Heart left ventricle (tissue), 13 donors: ENCODE measurements around the gene PRTN3.

Experiments used
- POLR2A ChIP-seq, 2 donors: fragments of 450-650 bp; IDR thresholded peaks; one replicate each; pipeline ENCODE4 v1.6.1; 2017; ENCODE audit warnings: antibody characterized with exemption in 2 of 2, mild to moderate bottlenecking in 2 of 2, moderate library complexity in 2 of 2
- TF ChIP-seq, protein P1 (sequence below), 12 donors: fragments of 200-600 bp; sonication (generic) in 4 of 12; IDR thresholded peaks; one replicate each; pipeline versions ENCODE4 v1.5.0 to v1.8.0; 2018 to 2022; ENCODE audit warnings: antibody characterized with exemption in 12 of 12, mild to moderate bottlenecking in 5 of 12
- donor health status: ischemic (EF 13 %, LVEDD 7.1; RV severe dilation, severe dysfunction).
- donor health status: DM: no; HTN: yes; CAD: no.
- donor health status: DM: no; HTN: no; CAD: no.
- donor health status: ischemic (EF 25% LVEDD 6.9; RV normal size, moderate dysfunction).
- donor health status: ischemic (EF 25% LVEDD 5.7; RV mildly dilated, moderate dysfunction).
- donor health status: ischemic (EF 35%, LVEDD 5.7; RV mildly dilated, moderate dysfunction).
- donor health status: nonischemic (EF 11% LVEDD 7.7; RV severe dilation, severe dysfunction).
- donor health status: DM: yes; HTN: yes; CAD: no.
- donor health status: PGD.
- donor health status: ischemic (EF 29% LVEDD 5.4; RV normal size, mild dysfunction).
- donor health status: nonischemic (EF 23%, LVEDD 6.1; RV moderate dilation, normal function).

DNA sequence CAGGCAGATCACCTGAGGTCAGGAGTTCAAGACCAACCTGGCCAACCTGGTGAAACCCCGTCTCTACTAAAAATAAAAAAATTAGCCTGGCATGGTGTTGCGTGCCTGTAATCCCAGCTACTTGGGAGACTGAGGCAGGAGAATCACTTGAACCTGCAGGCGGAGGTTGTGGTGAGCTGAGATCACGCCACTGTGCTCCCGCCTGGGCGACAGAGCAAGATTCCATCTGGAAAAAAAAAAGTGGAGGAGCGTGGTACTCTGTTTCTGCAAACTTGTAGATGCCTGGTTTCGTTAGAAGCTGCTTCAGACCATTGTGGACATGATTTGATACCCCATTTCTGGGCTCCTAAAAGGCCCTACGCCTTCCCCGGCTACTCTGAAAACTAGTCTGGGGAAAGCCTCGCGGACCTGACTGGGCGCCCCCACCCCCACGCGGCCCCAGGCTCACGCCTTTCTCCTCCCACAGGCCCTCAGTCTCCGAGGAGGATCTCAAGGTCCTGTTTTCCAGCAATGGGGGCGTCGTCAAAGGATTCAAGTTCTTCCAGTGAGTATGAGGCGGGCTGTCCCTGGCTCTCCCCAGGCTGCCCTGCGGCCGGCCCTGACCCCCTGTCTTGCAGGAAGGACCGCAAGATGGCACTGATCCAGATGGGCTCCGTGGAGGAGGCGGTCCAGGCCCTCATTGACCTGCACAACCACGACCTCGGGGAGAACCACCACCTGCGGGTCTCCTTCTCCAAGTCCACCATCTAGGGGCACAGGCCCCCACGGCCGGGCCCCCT, 30.5 kb upstream of the PRTN3 start:
- TF ChIP-seq, protein P1, sequence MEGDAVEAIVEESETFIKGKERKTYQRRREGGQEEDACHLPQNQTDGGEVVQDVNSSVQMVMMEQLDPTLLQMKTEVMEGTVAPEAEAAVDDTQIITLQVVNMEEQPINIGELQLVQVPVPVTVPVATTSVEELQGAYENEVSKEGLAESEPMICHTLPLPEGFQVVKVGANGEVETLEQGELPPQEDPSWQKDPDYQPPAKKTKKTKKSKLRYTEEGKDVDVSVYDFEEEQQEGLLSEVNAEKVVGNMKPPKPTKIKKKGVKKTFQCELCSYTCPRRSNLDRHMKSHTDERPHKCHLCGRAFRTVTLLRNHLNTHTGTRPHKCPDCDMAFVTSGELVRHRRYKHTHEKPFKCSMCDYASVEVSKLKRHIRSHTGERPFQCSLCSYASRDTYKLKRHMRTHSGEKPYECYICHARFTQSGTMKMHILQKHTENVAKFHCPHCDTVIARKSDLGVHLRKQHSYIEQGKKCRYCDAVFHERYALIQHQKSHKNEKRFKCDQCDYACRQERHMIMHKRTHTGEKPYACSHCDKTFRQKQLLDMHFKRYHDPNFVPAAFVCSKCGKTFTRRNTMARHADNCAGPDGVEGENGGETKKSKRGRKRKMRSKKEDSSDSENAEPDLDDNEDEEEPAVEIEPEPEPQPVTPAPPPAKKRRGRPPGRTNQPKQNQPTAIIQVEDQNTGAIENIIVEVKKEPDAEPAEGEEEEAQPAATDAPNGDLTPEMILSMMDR (IDR thresholded peaks at IDR 0.05): no peak
- no peak for TF ChIP-seq POLR2A (IDR thresholded peaks at IDR 0.05)
